Right renal pelvis (tissue), 4 donors: ENCODE data around the gene SHC1. TPM values are rescaled to one million over a fixed set of nuclear protein-coding genes. Genes with fewer than 3 reads are reported as not detected.

Experiments
- DNase-seq, 4 donors: peaks; one replicate each; pipeline ENCODE4 v3.0.0-alpha.2; 2013; ENCODE audit warnings: low read depth in 4 of 4, low spot score in 3 of 4, missing footprints in 1 of 4
- polyA plus RNA-seq, 4 donors: library from polyadenylated mRNA; unstranded; fragments of 120-200 nt; gene quantifications; one replicate each; pipeline ENCODE4 v1.2.1, GENCODE V29; 2013; ENCODE audit not compliant: insufficient read length in 4 of 4

Gene SHC1
- polyA plus RNA-seq, 4 donors, result 87.1 to 89.4 (median 88.0) TPM

DNA sequence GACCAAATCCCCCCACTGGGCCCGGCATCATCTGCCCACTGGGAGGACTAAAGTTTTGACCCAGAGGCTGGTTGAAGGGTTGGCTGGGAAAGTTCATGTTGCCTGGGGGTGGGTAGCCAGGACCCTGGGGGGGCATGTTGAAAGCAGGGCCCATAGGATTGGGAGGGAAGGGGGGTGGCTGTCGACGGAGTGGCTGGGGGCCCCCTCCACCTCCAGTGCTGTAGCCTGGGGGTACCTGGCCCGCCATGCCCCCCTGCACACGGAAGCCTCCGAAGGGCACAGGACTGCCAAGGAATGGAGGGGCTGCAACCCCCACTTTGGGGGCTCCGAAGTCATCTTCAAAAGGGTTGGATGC, 11.1 kb downstream of the SHC1 start:
- DNase-seq, result no peak

DNA sequence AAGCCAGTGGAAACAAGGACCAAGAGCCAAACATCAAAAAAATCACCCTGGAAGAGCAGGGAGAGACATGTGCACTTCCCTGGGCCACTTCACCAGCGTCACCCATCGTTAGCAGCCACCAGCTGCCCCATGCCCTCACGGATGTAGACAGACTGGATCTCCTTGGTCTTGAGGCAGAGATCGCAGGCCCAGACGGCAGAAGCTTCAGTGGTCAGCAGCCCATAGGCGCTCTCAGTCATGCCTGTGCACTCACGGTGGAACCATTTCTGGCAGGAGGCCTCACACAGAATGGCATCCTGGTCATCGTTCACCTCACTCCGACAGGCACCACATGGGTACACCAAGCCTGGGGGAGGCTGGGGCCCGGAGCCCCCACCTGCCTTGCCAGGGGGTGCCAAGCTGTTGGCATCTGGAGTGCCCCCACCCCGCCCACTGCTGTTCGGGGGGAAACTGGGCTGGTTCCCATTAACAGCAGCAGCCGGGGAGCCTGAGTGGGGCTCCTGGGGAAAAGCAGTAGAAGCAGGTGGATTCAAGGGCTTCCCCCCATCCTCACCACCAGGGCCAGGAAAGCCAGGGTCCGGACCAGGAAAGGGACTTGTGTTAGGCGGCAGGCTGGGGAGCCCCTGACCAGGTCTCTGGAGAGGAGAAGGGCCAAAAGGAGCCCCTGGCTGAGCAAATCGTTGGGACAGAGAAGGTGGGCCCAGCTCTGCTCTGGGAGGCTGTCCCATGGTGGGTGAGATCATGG, 11.7 kb downstream of the SHC1 start:
- no peak for DNase-seq

DNA sequence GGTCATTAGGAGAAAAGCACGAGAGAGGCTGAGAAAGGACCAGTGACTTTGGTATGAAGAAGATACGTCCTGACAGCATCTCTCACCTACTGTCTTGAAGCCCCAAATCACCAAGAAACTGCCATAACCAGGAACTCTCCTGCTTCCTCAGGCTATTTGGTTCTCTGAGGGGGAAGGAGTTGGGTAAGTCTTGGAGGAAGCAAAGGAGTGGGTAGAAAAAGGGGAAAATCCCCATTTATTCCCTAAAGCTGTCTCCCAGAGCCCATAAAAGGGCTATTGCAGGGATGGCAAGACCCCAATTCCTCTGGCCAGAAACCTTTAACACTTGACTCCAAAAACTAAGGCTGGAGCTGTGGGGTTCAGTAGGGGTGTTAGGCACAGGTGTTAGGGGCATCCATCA, 12.5 kb downstream of the SHC1 start:
- DNase-seq, result no peak

DNA sequence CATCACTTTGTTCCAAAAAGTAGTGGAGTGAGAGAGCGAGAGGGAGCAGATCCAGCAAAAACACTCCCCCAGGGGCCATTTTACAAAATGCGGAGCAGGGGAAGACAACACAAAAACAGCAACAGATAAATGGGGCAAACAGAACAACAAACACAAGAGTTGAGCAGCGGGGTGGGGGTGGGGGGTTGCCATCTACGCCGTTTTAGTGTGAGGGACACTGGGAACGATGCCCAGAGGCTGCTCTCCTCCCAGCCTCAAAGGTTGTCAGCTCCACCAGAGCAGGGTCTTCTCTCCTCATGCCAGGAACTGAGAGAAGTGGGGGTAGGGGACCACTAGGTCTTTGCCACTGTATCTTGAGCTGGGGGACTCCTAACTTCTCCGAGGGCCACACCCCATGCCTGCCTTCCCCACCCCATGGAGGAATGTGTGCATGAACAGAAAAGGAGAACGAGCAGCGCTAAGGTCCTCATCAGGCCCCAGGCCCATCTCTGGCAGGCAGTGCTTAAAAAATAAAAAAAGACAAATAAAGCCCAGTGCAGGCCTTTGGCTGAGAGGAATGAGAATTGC, 13.4 kb downstream of the SHC1 start:
- no peak for DNase-seq

DNA sequence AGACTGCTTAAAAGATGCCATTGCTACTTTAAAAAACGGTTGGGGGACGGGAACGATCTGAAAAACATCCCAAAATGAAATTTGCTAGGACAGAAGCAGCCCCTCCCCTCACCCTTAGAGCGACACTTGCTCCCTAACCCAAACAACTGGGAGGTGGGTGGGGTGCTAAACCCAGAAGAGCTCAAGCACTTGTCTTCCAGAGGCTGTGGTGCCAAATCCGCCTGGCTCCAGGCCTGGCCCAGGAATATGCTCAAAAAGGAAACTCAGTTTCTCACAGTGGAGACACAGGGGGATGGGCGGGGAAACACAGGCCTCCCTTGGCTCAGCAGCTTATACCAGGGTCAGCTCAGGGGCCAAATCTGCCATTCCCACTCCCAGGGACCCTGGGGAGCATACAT, 14.0 kb downstream of the SHC1 start:
- DNase-seq, result no peak

DNA sequence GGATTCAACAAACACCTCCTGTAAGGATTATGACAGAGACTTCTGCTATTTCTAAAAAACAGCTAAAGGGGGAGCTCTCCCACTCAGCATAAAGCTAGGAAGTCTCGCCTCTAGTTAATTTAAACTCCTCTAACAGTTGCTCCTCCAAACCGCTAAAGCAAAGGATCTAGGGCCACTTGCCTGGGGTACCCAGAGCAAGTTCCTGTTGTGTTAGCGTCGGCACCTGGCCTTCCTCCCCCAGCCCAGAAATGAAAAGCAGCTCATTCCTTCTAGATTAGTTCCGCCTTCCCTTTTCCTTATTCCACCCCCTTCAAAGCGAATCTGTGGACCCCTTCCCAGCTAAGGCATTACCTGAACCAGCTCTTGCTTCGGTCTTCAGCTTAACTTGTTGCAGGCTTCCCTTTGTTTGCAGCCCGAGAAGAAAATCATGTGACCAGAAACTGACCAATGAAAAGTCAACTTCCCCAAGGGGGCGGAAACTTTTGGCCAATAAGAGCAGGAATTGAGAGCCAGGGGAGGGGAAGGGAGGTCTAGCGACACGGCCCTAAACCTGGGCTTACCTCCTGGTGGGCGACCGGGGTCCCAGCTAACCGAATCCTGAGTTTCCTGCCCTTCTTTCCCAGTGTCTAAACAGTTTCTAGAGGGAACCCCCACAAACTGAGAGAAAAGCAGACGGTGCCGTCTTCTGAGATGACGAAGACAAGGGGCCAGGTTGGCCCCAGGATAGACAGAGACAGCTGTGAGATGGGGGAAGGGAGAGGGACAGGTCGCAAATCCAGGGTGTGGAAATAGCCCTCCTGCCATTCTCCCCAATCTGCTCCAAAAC, 14.6 kb downstream of the SHC1 start, which contains the start of gene PBXIP1:
PBXIP1 (minus strand) TSS at position 382 of the 826 bp plus-strand sequence. CDS start 2,378 bp downstream, outside the sequence.
- DNase-seq, result peak; percentile 87 to 94 (median 92)

DNA sequence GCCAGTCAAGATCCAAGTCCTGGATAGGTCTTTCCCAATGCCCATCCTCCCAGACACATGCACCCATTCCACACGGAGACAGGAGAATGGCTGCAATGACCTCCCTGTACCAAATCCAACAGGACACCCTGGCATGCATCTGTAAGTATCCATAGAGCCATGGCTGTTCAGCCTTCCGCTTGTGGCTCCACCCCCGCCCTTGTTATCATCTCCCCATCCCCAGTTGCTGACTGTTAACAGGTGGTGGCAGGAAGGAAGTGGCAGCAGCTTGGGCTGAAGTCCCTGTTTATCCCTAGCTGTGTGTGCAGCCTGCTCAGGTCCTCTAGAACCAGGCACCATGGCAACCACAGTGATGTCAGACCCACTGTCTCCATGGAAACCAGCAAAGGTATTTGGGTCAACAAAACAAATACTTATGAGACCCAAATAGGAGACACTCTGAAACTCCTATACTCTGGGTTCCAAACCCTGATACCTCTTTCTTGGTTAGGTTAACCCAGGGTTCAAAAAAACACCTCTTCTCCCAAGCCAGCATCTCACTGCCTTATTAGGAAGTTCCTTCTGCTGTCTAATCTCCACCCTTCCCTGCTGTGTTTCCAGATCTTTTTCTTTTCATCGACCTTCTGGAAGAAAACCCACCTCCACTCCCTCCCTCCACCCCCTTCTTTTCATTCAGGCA, 15.4 kb downstream of the SHC1 start:
- no peak for DNase-seq

DNA sequence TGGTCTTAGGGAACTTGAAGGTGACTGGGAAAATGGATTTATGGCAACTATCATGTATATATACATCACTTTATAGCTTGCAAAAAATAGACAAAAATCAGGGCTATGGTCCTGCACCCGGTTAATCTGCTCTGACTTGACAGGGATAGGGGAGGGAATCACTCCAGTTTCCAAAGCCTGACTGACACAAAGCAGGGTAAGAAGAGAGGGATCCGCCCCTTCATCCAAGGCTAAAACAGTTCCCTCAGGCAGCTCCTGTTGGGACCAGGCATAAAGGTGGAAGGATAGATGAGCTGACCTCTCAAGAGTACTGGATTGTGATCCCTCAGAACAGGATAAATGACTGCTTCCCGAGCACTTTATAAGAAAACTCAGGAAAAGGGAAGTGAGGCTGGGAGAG, 16.0 kb downstream of the SHC1 start:
- no peak for DNase-seq

DNA sequence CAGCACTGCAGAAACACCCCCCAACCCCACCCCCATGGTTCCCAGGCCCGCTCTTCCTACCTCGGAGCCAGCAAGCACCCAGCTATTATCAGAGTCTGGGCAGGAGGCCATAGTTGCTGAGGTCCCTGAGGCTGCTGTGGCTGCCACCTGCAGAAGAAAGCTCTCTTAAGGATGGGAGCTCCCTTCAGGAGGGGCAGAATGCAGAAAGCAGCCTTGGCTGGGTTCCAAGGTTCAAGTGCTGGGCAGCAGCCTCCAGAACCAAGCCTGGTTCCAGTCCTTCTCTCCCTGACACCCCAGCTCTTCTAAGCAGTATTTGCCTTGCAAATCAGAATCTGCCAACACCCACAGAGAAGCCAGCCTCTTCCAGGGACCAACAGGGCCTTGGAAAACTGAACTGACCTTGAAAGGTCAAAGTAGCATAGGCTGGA, 16.9 kb downstream of the SHC1 start:
- DNase-seq, result no peak

DNA sequence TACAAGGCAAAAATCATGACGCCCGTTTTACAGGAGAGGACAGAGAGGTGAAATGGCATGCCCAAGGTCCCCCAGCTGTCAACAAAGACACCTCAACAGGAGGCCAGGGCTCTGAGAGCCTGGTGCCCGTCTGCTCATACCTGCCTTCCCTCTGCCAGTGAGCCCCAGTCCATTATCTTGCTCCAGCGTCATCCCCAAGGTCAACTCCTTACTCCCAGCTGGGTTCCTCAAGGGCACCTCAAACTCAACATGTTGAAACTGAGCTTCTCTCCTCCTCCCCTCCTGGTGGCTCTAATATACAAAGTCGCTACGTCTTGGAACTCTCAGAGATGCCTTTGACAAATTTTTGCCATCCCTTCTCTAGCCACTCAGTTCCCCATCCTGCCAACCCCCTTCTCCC, 17.9 kb downstream of the SHC1 start:
- DNase-seq, result no peak

DNA sequence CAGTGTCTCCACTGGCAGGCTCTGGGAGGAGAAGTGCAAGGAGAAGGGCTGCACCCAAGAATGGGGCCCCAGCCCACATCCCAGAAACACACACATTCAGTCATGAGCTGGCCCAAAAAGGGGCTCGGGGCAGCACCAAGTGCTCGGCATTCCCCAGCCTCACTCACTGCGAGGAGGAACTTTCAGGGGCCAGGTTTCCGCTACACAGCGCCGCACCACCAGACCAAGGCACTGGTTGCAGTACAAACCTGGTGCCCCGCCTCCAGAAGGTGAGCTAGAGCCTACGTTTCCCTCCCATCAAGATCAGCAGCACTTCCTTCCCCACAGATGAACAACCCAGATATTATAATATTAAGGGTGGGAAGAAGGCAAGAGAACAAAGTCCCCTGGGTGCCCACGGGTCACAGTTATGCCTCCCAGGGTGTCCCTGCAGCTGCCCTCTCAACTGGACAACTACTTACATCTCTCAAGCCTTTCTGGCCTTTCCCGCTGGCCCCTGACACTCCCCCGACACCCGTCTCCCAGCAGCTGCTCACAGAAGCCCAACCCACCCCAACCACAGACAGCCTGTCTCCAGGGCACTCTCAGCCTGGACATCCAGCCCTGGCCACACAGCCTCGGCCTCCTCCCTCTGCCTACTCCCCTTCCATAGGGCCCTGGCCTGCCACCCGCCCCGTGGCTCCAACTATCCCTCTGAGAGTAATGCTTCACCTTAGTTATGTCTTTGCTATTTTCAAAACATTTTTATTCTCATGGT, 18.5 kb downstream of the SHC1 start:
- no peak for DNase-seq

DNA sequence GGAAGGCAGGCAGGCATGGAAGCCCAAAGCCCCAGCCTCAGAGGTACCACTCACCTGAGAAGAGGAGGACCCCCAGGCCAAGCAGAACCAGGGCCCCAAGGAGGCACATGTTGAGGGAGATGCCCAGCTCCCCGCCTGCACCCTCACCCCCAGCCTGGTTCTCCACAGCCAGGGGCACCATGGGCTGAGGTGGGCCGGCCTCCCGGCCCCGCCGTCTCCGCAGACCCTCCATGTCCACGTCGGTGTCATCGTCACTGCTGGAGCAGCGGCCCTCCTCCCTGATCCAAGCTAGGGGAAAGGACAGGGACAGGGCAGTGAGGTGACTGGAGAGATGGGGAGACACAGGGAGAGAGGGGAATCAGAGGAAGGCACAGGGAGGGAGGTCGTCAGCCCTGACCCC, 22.5 kb downstream of the SHC1 start:
- no peak for DNase-seq

DNA sequence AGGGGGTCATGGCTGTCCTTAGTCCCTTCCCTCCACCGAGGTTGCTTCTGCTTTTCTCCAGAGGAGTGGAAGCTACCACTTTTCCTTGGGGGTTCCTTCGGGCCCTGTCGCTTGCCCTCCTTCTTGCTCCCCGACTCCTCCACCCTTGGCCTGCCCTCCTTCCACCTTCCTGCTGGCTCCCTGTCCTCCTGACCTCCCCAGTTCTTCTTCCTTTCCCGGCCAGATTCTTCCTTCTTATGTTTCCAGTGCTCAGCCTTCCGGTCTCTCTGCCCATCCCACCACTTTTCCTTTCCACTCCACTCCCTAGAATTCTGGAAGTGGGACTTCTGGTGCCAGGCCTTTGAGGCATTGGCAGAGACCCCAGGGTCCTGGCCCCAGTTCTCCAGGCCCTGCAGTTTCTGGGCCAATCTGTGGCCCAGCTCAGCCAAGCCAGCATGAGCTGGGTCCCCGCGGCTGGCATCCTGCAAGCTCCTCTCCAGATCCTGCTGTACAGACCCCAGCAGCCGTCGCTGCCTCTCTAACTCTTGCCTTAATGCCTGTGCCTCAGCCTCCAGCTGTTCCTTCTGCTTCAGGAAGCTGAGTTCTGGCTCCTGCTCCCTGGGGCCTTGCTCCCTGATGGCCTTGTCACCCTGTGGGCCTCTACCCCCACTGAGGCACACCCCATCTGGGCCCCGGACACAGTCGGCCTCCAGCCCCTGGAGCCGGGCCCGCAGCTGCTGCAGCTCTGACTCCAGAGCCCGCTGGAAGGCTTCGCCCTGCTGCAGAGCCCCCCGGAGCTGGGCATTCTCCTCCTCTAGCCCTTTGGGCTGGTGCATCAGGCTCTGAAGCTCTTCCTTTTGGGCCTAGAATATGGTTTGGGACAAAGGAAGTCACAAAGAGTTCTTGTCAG, 24.3 kb downstream of the SHC1 start:
- no peak for DNase-seq

DNA sequence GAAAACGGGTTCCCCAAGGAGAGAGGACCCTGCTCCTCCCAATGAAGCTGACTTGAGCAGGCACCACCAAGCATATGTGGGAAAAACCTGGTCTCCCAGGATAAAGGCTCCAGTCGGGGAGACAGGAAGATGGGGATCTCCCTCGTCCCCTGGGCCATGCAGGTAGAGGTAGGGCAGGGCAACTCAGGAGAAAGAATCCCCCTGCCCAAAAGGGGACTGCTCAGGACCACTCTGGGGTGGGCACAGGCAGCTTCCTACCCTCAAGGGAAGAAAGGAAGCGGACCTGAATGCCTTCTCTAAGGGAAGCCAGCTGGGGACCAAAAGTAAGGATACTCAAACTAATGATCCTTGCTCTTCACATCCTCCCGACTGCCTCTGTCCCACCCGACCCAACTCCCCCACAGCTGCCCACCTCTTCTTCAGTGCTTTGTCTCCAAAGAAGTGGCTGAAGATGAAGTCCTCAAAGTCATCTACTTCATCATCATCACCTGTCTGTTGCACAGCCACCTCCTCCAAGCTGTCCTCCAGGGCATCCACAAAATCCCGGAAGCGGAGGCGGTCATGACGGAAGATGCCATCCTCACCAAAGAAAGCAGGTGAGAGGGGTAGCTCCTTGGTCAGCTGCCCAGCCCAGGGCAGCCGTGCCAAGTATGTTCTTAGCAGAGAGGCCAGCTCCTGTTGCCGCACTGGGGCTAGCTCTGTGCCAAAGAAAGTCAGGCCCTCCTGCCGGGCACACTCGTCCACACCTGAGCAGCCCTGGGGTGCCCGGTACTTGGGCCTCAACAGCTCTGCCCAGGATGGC, 25.2 kb downstream of the SHC1 start:
- DNase-seq, result no peak

DNA sequence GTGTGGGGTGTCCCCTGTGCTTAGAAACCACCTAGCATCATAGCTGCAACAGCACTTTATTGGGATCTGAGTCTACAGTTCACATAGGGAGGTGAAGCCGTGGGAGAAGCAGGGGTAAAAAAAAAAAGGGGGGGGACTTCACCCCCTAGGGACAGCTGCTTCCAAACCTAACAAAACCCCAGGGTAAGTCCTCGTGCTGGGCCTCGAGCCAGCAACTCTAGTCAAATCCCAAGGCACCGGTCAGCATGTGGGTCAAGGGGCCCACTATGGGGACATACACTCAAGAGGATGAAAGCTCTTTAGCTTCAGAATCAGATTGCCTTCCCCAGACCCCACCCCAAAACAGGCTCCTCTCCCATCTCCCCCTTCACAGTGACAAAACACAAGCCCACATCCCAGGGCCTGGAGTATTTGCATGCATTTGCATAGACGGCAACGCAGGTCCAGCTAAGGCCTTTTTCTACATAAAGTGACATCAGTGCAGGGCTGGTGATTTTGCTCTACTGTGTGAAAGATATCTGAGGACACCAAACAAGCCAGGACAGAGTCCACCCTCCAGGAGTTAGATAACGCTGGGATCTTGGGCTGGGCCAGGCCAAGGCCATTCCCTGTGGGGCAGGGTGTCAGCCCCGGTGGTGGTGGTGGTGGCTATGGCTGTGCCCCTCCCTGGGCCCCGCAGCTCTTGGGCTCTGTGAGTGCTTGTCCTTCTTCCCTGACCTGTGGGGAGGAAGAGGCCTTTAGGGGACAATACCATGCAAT, 26.0 kb downstream of the SHC1 start:
- no peak for DNase-seq

DNA sequence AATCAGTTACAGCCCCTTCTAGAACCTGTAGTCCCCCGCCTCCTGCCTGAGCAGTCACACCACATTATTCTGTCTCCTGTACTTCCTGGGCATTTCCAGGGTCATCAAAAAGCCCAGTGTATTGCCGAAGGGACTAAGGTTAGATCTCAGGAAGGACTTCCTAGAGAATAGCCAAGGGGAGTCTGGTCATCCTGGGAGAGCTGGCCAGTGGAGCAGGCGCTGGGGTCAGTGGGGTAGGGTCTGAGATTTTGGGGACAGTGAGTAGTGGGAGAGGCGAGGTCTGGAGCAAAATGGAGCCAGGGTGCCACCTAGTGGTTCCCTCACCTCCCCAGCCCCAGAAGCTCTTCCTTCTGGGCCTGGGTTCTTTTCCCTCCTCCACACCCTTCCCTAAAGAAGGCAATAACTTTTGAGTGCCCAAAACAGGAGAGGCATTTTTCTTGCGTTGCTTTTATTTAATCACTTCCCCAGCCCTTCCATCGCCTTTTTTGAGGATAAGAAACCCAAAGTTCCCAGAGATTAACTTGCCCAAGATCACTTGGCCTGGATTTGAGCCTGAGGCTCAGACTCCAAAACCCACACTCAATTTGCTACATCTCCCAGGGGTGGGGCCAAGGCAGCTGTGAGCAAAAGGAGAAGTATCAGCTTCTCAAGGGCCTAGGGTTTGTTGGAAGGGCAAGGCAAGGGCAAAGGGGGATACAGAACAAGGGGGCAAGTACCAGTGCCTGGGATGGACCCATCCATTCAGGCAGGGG, 26.7 kb downstream of the SHC1 start:
- DNase-seq, result no peak

DNA sequence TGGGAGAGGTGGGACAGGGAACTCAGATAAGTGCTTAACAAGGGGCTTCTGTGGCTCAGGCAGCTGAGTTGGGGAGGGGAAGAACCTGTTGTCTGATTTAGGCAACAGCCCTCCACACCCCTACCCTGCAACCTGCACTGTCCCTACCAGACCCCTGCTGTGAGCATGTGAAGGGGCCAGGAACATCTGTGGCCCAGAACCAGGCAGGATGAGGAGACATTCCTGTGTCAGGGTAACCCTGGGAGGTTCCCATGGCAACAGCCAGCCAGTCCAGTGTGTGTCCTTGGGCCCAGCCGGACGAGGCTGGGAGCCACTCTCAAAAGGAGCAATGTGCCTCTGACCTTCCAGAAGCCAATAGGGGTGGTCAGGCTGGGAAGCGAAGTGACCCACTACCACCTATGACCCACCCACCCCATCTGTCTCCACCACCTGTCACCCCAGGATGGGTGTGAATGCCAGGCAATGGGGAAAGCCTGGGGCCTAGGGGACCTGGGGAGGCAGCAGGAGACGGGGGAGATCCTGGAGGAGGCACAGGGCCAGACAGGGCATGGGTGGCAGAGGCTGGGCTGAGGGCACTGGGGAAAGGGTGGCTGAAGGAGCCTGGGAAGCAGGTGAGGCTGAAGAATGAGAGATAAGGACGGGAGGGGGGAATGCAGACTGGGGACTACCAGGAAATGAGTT, 29.1 kb downstream of the SHC1 start:
- DNase-seq, result no peak
